C4-2B (cell line): Measurements from ENCODE around the gene EPHA6.

ENCODE experiments used
- ZFX ChIP-seq: fragments of 450-650 bp; IDR thresholded peaks from 2 replicates; pipeline ENCODE4 v1.6.1; 2017
- TF ChIP-seq, protein P1 (sequence below): fragments of 450-650 bp; conservative IDR thresholded peaks from 2 replicates; pipeline ENCODE4 v1.5.1; 2017; ENCODE audit warnings: mild to moderate bottlenecking

DNA sequence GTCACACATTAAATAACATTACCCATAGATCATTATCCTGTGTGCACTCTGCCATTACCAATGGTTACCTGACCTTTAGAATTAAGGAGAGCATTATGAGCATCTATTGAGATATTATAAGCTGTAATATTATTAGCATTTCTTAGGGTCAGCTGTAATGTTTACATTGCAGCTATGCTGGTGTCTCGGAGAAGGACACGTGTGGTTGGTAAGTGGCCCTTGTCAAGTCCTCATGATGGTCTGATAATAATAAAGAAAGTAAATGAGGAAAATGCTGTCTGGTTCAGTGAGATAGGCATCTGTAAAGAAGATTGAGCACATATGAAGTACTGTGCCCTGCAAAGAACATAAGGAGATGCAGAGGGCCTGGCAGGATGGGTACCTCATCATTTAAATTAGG, 878.4 kb downstream of the EPHA6 start:
- TF ChIP-seq, protein P1, sequence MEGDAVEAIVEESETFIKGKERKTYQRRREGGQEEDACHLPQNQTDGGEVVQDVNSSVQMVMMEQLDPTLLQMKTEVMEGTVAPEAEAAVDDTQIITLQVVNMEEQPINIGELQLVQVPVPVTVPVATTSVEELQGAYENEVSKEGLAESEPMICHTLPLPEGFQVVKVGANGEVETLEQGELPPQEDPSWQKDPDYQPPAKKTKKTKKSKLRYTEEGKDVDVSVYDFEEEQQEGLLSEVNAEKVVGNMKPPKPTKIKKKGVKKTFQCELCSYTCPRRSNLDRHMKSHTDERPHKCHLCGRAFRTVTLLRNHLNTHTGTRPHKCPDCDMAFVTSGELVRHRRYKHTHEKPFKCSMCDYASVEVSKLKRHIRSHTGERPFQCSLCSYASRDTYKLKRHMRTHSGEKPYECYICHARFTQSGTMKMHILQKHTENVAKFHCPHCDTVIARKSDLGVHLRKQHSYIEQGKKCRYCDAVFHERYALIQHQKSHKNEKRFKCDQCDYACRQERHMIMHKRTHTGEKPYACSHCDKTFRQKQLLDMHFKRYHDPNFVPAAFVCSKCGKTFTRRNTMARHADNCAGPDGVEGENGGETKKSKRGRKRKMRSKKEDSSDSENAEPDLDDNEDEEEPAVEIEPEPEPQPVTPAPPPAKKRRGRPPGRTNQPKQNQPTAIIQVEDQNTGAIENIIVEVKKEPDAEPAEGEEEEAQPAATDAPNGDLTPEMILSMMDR, result no peak
- no peak for TF ChIP-seq ZFX
